ENCODE measurements around the gene ZNF507. TPM values are rescaled to one million over a fixed set of nuclear protein-coding genes. Genes with fewer than 3 reads are reported as not detected.

ZNF507 gene
- total RNA-seq, 1 donor from 2014 or later = 19.3 TPM

- intact Hi-C loops (cut with DNase I) = no loop called here
- Histone ChIP-seq H3K9me3 (no peaks in the 10 kb centered on the region), H3K4me3 (no peak overlapping the region), H3K4me1 (peaks cover 13% of the 10 kb centered on the region), H3K27me3 (ENCODE audit: low read depth) (peaks cover 4% of the 10 kb centered on the region), H3K36me3 (no peaks in the 10 kb centered on the region), H3K27ac (no peak overlapping the region)
- no peak for ATAC-seq
- DNase-seq = no peak
- TF ChIP-seq CTCF (IDR thresholded peaks at IDR 0.05) = no peak
Measured at GRCh38 chr19:32342695-32343094, 2.7 kb upstream of the ZNF507 start.

GRCh38 chr19:32343550-32344262 lies 1.7 kb upstream of the ZNF507 start:
- ATAC-seq = no peak
- Histone ChIP-seq H3K27me3 (ENCODE audit: low read depth) (peaks cover 4% of the 10 kb centered on the region), H3K27ac (no peak overlapping the region), H3K9me3 (no peaks in the 10 kb centered on the region), H3K36me3 (peaks cover 4% of the 10 kb centered on the region), H3K4me3 (no peak overlapping the region), H3K4me1 (peaks cover 16% of the 10 kb centered on the region)
- intact Hi-C loops (cut with DNase I) = no loop called here
- no peak for DNase-seq
- no peak for TF ChIP-seq CTCF (IDR thresholded peaks at IDR 0.05)

- H3K27ac ChIP-seq = no peak overlapping the region
- H3K27me3 ChIP-seq (ENCODE audit: low read depth) = peaks cover 4% of the 10 kb centered on the region
- DNase-seq = no peak
- peak overlapping the region; percentile 92 for H3K4me3 ChIP-seq
- no peak for TF ChIP-seq CTCF (IDR thresholded peaks at IDR 0.05)
- H3K4me1 ChIP-seq = peaks cover 35% of the 10 kb centered on the region
- intact Hi-C loops (cut with DNase I) = no loop called here
- H3K9me3 ChIP-seq = no peaks in the 10 kb centered on the region
- ATAC-seq = no peak
- peaks cover 15% of the 10 kb centered on the region for H3K36me3 ChIP-seq
Measured at GRCh38 chr19:32346901-32347300, 1.5 kb downstream of the ZNF507 start.

GRCh38 chr19:32347573-32347972 lies 2.2 kb downstream of the ZNF507 start:
- H3K36me3 ChIP-seq = peaks cover 15% of the 10 kb centered on the region
- H3K4me3 ChIP-seq = no peak overlapping the region
- H3K4me1 ChIP-seq = peaks cover 41% of the 10 kb centered on the region
- peaks cover 4% of the 10 kb centered on the region for H3K27me3 ChIP-seq (ENCODE audit: low read depth)
- intact Hi-C loops (cut with DNase I) = no loop called here
- no peak for TF ChIP-seq CTCF (IDR thresholded peaks at IDR 0.05)
- H3K27ac ChIP-seq = no peak overlapping the region
- DNase-seq = no peak
- no peaks in the 10 kb centered on the region for H3K9me3 ChIP-seq
- ATAC-seq = no peak

- Histone ChIP-seq H3K4me3 (no peak overlapping the region), H3K9me3 (no peaks in the 10 kb centered on the region), H3K27ac (no peak overlapping the region), H3K27me3 (ENCODE audit: low read depth) (peaks cover 4% of the 10 kb centered on the region), H3K4me1 (peaks cover 41% of the 10 kb centered on the region), H3K36me3 (peaks cover 30% of the 10 kb centered on the region)
- ATAC-seq (no peak), DNase-seq (no peak)
- TF ChIP-seq CTCF (IDR thresholded peaks at IDR 0.05) = no peak
- intact Hi-C loops (cut with DNase I) = no loop called here
Measured at GRCh38 chr19:32349051-32349450, 3.6 kb downstream of the ZNF507 start.
